Lung (tissue), 12 donors: ENCODE data around the gene MYB. TPM values are rescaled to one million over a fixed set of nuclear protein-coding genes. Genes with fewer than 3 reads are reported as not detected.

Experiments used
- ATAC-seq: fragments of 200-7000 bp; cut with Tn5 transposase; one replicate; pipeline ENCODE4 v1.9.1; 2020; ENCODE audit warnings: moderate number of reproducible peaks; ENCODE audit not compliant: insufficient read depth, low FRiP score
- DNase-seq, 3 donors: peaks; one replicate each; pipeline ENCODE4 v3.0.0-alpha.2; 2013 to 2017
- H3K27ac ChIP-seq, 2 donors: one replicate each; pipeline ENCODE4 v1.5.1; 2013; ENCODE audit warnings: mild to moderate bottlenecking in 2 of 2, moderate library complexity in 2 of 2, control low read depth in 1 of 2, inconsistent platforms in 1 of 2, low read depth in 1 of 2, low read length in 1 of 2
- H3K27me3 ChIP-seq, 3 donors: one replicate each; pipeline ENCODE4 v1.5.1; 2013; ENCODE audit warnings: low read length in 2 of 3; ENCODE audit not compliant: control insufficient read depth in 3 of 3, insufficient read depth in 3 of 3
- H3K36me3 ChIP-seq, 4 donors: one replicate each; pipeline ENCODE4 v1.5.1; 2013; ENCODE audit warnings: low read length in 4 of 4, mild to moderate bottlenecking in 1 of 4, moderate library complexity in 1 of 4; ENCODE audit not compliant: control insufficient read depth in 4 of 4, insufficient read depth in 4 of 4
- H3K4me1 ChIP-seq, 5 donors: one replicate each; pipeline ENCODE4 v1.5.1; 2013; ENCODE audit warnings: low read length in 5 of 5, mild to moderate bottlenecking in 2 of 5, moderate library complexity in 1 of 5; ENCODE audit not compliant: control insufficient read depth in 5 of 5, insufficient read depth in 5 of 5
- H3K4me3 ChIP-seq: one replicate; pipeline ENCODE4 v1.5.1; 2013; ENCODE audit warnings: mild to moderate bottlenecking, control low read depth, moderate library complexity
- H3K9ac ChIP-seq, 2 donors: one replicate each; pipeline ENCODE4 v1.5.1; 2013; ENCODE audit warnings: low read length in 2 of 2, control low read depth in 1 of 2; ENCODE audit not compliant: insufficient read depth in 1 of 2
- H3K9me3 ChIP-seq, 4 donors: one replicate each; pipeline ENCODE4 v1.5.1; 2013; ENCODE audit warnings: low read length in 3 of 4, mild to moderate bottlenecking in 1 of 4, moderate library complexity in 1 of 4; ENCODE audit not compliant: control insufficient read depth in 4 of 4, insufficient read depth in 3 of 4
- WGBS, 2 donors: extraction: QIAGEN DNeasy Blood & Tissue Kit; methylation state at CpG; one replicate each; pipeline ENCODE4 v1.1.7; 2013; 5-methylcytosine and 5-hydroxymethylcytosine counted together
- polyA plus RNA-seq, 2 donors: library from polyadenylated mRNA; stranded (reverse); fragments of 200-250 nt; gene quantifications; one replicate each; pipeline ENCODE4 v1.2.1, GENCODE V29; 2013
- total RNA-seq, 2 donors: library from RNA; depleted of rRNA in 1 of 2; stranded (reverse); fragments of >200 nt in 1 of 2; gene quantifications; one replicate each; pipeline ENCODE4 v1.2.1, GENCODE V29; 2014 to 2021
- TF ChIP-seq, protein P1 (sequence below): IDR thresholded peaks from 2 replicates; pipeline ENCODE4 v1.5.1; 2012; ENCODE audit warnings: mild to moderate bottlenecking; ENCODE audit errors: control extremely low read depth, extremely low read depth
- donor health status: control.
- donor health status: control.
- donor health status: Bipolar disorder and iron deficiency.
- donor health status: healthy.
- donor health status: DM: yes; HTN: yes; CAD: no.

MYB gene
- total and polyA plus RNA-seq, 4 donors = 1.3 to 11.3 (median 4.6) TPM

DNA sequence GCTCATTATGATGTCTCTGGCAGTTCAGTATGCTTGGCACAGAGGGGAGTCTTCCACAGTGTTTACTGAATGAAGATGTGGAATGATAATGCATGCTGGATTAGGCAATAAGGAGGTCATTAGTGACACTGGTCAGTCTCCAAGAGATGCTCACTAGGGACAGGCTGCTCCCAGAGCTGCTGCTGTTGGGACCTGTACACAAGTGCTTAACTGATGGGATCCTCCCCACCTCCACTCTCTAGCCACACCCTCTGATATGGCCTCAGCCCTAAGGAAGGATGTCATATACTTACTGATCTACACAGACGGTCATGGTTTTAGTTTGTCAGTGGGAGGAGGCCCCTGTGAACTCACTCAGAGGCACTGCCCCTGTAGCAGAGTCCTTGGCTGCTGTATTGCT is 73.4 kb downstream of the MYB start:
- H3K9me3 ChIP-seq = no peaks in the 10 kb centered on the region
- WGBS, 2 donors = 71 to 80% methylated on average over 1 of the region's 1 CpG
- TF ChIP-seq, protein P1, sequence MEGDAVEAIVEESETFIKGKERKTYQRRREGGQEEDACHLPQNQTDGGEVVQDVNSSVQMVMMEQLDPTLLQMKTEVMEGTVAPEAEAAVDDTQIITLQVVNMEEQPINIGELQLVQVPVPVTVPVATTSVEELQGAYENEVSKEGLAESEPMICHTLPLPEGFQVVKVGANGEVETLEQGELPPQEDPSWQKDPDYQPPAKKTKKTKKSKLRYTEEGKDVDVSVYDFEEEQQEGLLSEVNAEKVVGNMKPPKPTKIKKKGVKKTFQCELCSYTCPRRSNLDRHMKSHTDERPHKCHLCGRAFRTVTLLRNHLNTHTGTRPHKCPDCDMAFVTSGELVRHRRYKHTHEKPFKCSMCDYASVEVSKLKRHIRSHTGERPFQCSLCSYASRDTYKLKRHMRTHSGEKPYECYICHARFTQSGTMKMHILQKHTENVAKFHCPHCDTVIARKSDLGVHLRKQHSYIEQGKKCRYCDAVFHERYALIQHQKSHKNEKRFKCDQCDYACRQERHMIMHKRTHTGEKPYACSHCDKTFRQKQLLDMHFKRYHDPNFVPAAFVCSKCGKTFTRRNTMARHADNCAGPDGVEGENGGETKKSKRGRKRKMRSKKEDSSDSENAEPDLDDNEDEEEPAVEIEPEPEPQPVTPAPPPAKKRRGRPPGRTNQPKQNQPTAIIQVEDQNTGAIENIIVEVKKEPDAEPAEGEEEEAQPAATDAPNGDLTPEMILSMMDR = no peak
- no peak overlapping the region for H3K9ac ChIP-seq
- no peak for DNase-seq
- no peak overlapping the region for H3K27ac ChIP-seq
- H3K36me3 ChIP-seq = no peaks in the 10 kb centered on the region
- H3K4me1 ChIP-seq = peaks cover 0 to 7% (median 0%) of the 10 kb centered on the region in 5 donors
- no peak overlapping the region for H3K4me3 ChIP-seq
- H3K27me3 ChIP-seq = no peaks in the 10 kb centered on the region
- ATAC-seq = no peak

DNA sequence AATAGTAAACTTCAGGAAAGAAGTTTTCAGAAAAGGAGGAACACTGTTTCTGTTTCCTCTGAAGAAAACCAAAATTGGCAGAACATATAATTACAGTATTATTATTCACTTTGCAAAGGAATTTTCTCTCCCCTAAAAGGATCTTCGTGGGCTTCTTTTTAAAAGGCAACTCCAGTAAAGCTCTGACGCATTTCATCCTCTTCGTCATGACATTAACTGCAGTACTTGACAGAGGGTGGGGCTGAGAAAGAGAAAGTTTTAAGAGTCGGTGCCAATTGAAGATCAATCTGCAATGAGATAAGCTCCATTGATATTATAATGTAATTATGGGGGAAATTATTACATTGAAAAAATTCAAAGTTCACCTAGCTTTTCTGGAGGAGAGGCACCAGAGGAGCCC is 75.8 kb downstream of the MYB start:
- ATAC-seq (no peak), DNase-seq (no peak)
- H3K4me3 ChIP-seq = no peak overlapping the region
- H3K27ac ChIP-seq = no peak overlapping the region
- peaks cover 0 to 2% (median 0%) of the 10 kb centered on the region in 4 donors for H3K9me3 ChIP-seq
- H3K36me3 ChIP-seq = no peaks in the 10 kb centered on the region
- no peak overlapping the region for H3K9ac ChIP-seq
- TF ChIP-seq, protein P1 = no peak
- H3K4me1 ChIP-seq = peaks cover 0 to 4% (median 0%) of the 10 kb centered on the region in 5 donors
- no peaks in the 10 kb centered on the region for H3K27me3 ChIP-seq
- WGBS, 2 donors = 78 to 81% methylated on average over 4 of the region's 4 CpGs

DNA sequence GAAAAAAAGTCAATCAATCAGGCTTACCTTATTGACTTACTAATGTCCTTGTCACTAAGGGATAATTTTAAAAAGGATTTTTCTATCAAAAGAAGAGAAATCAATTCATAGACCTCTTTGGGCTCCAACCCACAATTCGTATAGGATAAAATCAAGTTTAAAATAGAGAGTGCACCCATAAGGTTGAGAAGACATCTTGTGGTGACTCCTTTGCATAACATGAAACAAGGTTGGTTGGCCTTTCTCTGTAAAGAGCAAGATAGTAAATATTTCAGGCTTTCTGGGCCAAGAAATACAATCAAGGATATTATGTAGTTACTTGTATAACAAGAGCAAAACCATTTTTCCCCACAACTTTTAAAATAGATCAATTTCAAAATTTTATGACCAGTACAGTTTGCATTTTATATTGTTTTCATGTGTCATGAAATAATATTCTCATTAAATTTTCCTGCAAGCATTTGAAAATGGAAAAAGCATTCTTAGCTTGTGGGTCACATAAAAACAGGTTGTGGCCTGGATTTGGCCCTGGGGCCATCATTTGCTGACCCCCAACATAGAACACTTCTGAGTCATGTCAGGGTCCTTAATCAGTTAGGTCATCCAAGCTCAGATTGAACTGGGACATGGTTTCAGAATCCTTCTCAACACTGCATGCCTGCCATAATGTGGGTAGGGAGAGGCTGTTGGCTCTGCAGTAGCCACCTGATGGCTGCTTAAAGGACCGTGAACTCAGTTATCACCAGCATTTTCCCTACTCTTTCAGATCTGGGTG is 76.7 kb downstream of the MYB start:
- no peak overlapping the region for H3K27ac ChIP-seq
- 71 to 80% methylated on average over 2 of the region's 2 CpGs for WGBS, 2 donors
- no peaks in the 10 kb centered on the region for H3K27me3 ChIP-seq
- H3K9me3 ChIP-seq = peaks cover 0 to 2% (median 0%) of the 10 kb centered on the region in 4 donors
- H3K4me3 ChIP-seq = no peak overlapping the region
- TF ChIP-seq, protein P1 = no peak
- no peaks in the 10 kb centered on the region for H3K36me3 ChIP-seq
- peaks cover 0 to 3% (median 0%) of the 10 kb centered on the region in 5 donors for H3K4me1 ChIP-seq
- DNase-seq (no peak), ATAC-seq (no peak)
- no peak overlapping the region for H3K9ac ChIP-seq
